ENCODE results near the gene RTP2.

RTP2 gene, protein sequence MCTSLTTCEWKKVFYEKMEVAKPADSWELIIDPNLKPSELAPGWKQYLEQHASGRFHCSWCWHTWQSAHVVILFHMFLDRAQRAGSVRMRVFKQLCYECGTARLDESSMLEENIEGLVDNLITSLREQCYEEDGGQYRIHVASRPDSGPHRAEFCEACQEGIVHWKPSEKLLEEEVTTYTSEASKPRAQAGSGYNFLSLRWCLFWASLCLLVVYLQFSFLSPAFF

DNA sequence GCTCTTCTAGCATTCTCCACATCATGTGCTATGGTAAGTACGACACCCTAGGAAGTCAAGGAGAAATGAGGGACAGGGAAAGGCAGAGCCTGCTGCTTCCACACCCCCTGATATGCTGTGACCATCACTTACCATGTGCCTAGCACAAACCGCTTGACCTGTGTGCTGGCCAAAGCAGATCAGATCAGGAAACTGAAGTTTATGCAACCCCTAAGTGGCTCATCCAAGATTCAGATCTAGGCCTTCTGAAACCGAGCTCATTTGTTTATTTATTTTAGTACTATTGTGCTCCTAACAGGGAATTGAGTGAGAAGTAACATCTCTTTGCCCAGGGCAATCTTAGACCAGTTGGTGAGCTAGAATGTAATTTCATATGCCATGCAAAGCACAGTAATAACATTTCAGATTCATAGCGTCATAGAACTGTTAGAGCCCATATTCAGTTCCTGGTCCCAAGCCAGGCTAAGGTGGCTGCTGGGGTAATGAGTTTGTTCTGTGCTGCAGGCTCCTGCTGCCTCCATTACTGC, at the start of gene RTP2:
TSS of gene RTP2 (minus strand) at position 51 of the 527 bp plus-strand sequence. CDS start 429 bp downstream, outside the sequence.
- Histone ChIP-seq H3K27ac (no peak within 1 kb of the TSS), H3K4me3 (ENCODE audit: low read depth, low read length) (no peak within 1 kb of the TSS), H3K36me3 (replicated peaks) (no peaks in the 10 kb centered on the region), H3K27me3 (replicated peaks) (no peaks in the 10 kb centered on the region)
- DNase-seq: no peak
- in situ Hi-C loops (cut with HindIII; ENCODE audit: low pct_ligation_motif_present, low sequenced_read_pairs): no loop called here
- TF ChIP-seq, protein P1, sequence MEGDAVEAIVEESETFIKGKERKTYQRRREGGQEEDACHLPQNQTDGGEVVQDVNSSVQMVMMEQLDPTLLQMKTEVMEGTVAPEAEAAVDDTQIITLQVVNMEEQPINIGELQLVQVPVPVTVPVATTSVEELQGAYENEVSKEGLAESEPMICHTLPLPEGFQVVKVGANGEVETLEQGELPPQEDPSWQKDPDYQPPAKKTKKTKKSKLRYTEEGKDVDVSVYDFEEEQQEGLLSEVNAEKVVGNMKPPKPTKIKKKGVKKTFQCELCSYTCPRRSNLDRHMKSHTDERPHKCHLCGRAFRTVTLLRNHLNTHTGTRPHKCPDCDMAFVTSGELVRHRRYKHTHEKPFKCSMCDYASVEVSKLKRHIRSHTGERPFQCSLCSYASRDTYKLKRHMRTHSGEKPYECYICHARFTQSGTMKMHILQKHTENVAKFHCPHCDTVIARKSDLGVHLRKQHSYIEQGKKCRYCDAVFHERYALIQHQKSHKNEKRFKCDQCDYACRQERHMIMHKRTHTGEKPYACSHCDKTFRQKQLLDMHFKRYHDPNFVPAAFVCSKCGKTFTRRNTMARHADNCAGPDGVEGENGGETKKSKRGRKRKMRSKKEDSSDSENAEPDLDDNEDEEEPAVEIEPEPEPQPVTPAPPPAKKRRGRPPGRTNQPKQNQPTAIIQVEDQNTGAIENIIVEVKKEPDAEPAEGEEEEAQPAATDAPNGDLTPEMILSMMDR (IDR thresholded peaks at IDR 0.05; ENCODE audit: low read depth, low read length, missing control alignments): no peak

DNA sequence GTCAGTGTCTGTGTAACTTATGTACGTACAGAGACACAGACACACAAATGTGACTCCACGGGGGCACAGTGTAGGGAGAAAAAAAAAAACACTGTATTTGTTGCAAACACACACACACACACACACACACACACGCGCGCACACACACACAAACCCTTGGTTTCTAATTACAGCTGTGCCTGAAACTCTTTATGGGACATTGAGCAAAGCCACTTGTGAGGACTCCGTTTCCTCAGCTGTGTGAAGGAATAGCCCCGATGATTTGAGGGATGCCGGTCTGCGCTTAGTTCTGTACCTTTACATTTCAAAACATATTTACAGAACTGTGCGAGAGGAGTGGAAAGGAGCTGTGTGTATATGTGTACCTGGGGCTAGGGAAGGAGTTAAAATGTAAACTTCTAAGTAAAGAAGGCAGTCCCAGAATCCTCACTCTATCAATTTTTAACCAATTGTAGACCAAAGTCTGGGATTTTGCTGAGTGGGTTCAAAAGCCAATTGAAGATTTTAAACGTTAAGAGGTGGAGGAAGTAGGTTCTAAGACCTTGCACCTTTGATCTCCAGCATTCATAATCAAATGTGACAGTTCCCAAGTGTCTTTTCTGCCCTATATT, 48.3 kb upstream of the RTP2 start:
- no peak for DNase-seq
- no peak overlapping the region for H3K27ac ChIP-seq
- in situ Hi-C loops (cut with HindIII; ENCODE audit: low pct_ligation_motif_present, low sequenced_read_pairs): no loop called here
- TF ChIP-seq, protein P1 (IDR thresholded peaks at IDR 0.05; ENCODE audit: low read depth, low read length, missing control alignments): no peak
- no peaks in the 10 kb centered on the region for H3K27me3 ChIP-seq (replicated peaks)
- H3K4me3 ChIP-seq (ENCODE audit: low read depth, low read length): peak overlapping the region; percentile 24
- no peaks in the 10 kb centered on the region for H3K36me3 ChIP-seq (replicated peaks)

DNA sequence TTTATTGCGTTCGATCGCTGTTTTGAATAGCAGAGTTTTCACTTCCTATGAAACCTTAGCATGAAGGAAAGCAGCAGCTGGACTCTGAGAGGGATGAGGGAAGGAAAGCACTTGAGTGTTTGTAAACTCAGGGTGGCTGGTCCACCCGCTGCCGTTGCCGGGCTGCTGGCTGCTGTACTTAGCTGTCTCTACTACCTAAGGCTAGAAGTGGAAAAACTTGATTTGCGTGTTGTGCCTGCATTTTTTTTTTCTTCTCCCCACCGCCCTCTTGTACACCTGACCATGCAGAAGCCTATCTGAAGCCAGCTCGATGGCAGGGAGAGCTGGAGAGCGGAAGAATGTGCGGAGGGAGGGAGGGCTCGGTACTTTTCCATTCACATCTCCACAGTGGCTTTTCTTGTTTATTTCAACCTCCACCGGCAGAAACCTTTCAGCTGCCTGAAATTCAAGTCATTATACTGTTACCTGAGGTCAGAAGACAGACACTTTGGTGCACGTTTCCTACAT, 47.7 kb upstream of the RTP2 start:
- Histone ChIP-seq H3K27me3 (replicated peaks) (no peaks in the 10 kb centered on the region), H3K27ac (no peak overlapping the region), H3K4me3 (ENCODE audit: low read depth, low read length) (peak overlapping the region; percentile 24), H3K36me3 (replicated peaks) (no peaks in the 10 kb centered on the region)
- in situ Hi-C loops (cut with HindIII; ENCODE audit: low pct_ligation_motif_present, low sequenced_read_pairs): no loop called here
- TF ChIP-seq, protein P1 (IDR thresholded peaks at IDR 0.05; ENCODE audit: low read depth, low read length, missing control alignments): no peak
- DNase-seq: no peak

DNA sequence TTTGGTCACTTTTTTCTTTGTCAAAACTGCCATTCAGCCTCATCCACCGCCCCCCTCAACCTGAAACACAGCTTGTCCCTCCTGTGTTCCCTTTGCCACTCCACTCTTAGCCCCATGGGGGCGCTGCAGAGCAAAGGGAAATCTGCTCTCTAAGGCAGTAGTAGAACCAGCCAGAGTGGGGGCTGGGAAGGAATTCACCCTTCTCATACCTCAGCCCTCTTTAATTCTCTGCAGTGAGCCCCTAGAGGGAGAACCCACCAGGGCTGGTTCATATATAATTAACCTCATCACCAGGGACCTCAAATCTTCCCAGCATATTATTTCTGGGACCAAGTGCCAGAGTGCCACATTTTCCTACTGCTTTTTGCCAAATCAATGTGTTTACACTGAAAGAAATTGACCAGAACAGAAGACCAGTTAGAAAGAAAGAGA, 45.7 kb upstream of the RTP2 start:
- no peak overlapping the region for H3K27ac ChIP-seq

DNA sequence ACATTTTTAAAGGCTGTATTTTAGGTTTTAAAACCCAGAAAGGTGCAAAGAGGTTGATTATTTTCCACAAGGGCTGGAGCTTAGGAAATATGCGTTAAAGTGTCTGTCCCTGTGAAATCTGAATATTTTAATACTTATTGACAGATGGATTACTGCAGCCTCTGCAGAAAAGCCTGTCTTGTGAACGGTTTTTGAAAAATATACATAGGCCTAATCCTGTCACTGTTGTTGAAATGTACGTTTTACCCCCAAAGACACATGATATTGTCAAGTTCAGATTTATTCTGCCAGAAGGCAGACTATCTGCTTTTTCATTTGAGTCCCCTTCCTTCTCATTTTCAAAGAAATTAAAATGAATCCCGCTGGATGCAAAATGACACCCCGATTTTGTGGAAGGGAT, 45.1 kb upstream of the RTP2 start:
- in situ Hi-C loops (cut with HindIII; ENCODE audit: low pct_ligation_motif_present, low sequenced_read_pairs): loop anchor here (25.0 kb wide), 3 partner anchors 540 to 940 kb away; no protein-coding TSS in a partner anchor
- TF ChIP-seq, protein P1 (IDR thresholded peaks at IDR 0.05; ENCODE audit: low read depth, low read length, missing control alignments): no peak
- no peak overlapping the region for H3K4me3 ChIP-seq (ENCODE audit: low read depth, low read length)
- H3K36me3 ChIP-seq (replicated peaks): no peaks in the 10 kb centered on the region
- no peaks in the 10 kb centered on the region for H3K27me3 ChIP-seq (replicated peaks)
- H3K27ac ChIP-seq: no peak overlapping the region
- DNase-seq: no peak

More for the DNA sequence above, 45.7 kb upstream of the RTP2 start:
- TF ChIP-seq, protein P1 (IDR thresholded peaks at IDR 0.05; ENCODE audit: low read depth, low read length, missing control alignments): peak; percentile 99
- in situ Hi-C loops (cut with HindIII; ENCODE audit: low pct_ligation_motif_present, low sequenced_read_pairs): loop anchor here (25.0 kb wide), 3 partner anchors 539 to 939 kb away; no protein-coding TSS in a partner anchor
- DNase-seq: peak; percentile 87
- Histone ChIP-seq H3K36me3 (replicated peaks) (no peaks in the 10 kb centered on the region), H3K4me3 (ENCODE audit: low read depth, low read length) (no peak overlapping the region), H3K27me3 (replicated peaks) (no peaks in the 10 kb centered on the region)
